IPS DF 4.7 (cell line): ENCODE measurements around the gene HSPB3.
"Not testable (repeated sequence)": the region's sequence is repeated elsewhere in the genome, so short reads cannot be mapped to it uniquely, and the experiment has no call there.

Experiments used
- DNase-seq: peaks from one replicate; pipeline ENCODE4 v3.0.0-alpha.2; 2013; ENCODE audit warnings: low spot score; ENCODE audit errors: extremely low read depth

The HSPB3 gene

GRCh38 chr5:54455413-54456157, at the start of gene HSPB3:
Gene HSPB3, plus strand, starts transcription at chr5:54455699. Its CDS starts 91 bp downstream, at chr5:54455790.
- DNase-seq = no peak

GRCh38 chr5:54411176-54411575, 44.3 kb upstream of the HSPB3 start:
- DNase-seq = no peak

GRCh38 chr5:54412913-54413312, 42.6 kb upstream of the HSPB3 start:
- DNase-seq = no peak

- no peak for DNase-seq
Observed at GRCh38 chr5:54415147-54415546, 40.4 kb upstream of the HSPB3 start.

- DNase-seq = no peak
Observed at GRCh38 chr5:54415896-54416601, 39.5 kb upstream of the HSPB3 start.

- not testable (repeated sequence) for DNase-seq
Observed at GRCh38 chr5:54419573-54420423, 35.7 kb upstream of the HSPB3 start.

GRCh38 chr5:54420511-54420910, 35.0 kb upstream of the HSPB3 start:
- not testable (repeated sequence) for DNase-seq

- DNase-seq = no peak
Observed at GRCh38 chr5:54421976-54422375, 33.5 kb upstream of the HSPB3 start.

- DNase-seq = no peak
Observed at GRCh38 chr5:54425258-54425657, 30.2 kb upstream of the HSPB3 start.

GRCh38 chr5:54426209-54426608, 29.3 kb upstream of the HSPB3 start:
- DNase-seq = no peak

GRCh38 chr5:54434650-54435049, 20.8 kb upstream of the HSPB3 start:
- DNase-seq = not testable (repeated sequence)

GRCh38 chr5:54438620-54439389, 16.7 kb upstream of the HSPB3 start:
- no peak for DNase-seq

GRCh38 chr5:54440456-54440893, 15.0 kb upstream of the HSPB3 start:
- DNase-seq = no peak

GRCh38 chr5:54442271-54442670, 13.2 kb upstream of the HSPB3 start:
- DNase-seq = no peak

- DNase-seq = no peak
Observed at GRCh38 chr5:54443270-54443669, 12.2 kb upstream of the HSPB3 start.

GRCh38 chr5:54445691-54446378, 9.7 kb upstream of the HSPB3 start:
- no peak for DNase-seq

GRCh38 chr5:54446379-54446732, 9.1 kb upstream of the HSPB3 start:
- no peak for DNase-seq

GRCh38 chr5:54449923-54450322, 5.6 kb upstream of the HSPB3 start:
- no peak for DNase-seq

- peak; percentile 3 for DNase-seq
Observed at GRCh38 chr5:54450542-54450941, 5.0 kb upstream of the HSPB3 start.

- no peak for DNase-seq
Observed at GRCh38 chr5:54453046-54453445, 2.5 kb upstream of the HSPB3 start.

GRCh38 chr5:54454602-54455001, 897 bp upstream of the HSPB3 start:
- DNase-seq = no peak
